A549 (cell line): ENCODE data around the gene RALGDS. TPM values are rescaled to one million over a fixed set of nuclear protein-coding genes. Genes with fewer than 3 reads are reported as not detected.

Source experiments
- ATAC-seq, 2 experiments: fragments of 200-7000 bp in 1 of 2; fragments of >200 bp in 1 of 2; cut with Nextera tagmentation in 1 of 2; cut with Tn5 transposase in 1 of 2; 3 replicates each; pipeline versions ENCODE4 v1.8.0 to v1.9.1; 2018 to 2020; ENCODE audit warnings: mild to moderate bottlenecking in 1 of 2, moderate library complexity in 1 of 2
- CTCF ChIA-PET: fragments of 300-600 bp; sonication (Branson Sonifier 250); formaldehyde crosslinking; extraction: SDS; loops from one replicate; lab custom pipeline; 2021; ENCODE audit warnings: antibody characterized with exemption, inconsistent platforms; lab: Yijun Ruan, JAX
- POLR2A ChIA-PET: fragments of 350-600 bp; formaldehyde crosslinking; extraction: SDS; loops from one replicate; lab custom pipeline; 2021; ENCODE audit warnings: antibody characterized with exemption, inconsistent platforms; lab: Yijun Ruan, JAX
- DNase-seq, 2 experiments: peaks; one replicate each; pipeline versions ENCODE4 v3.0.0 to v3.0.0-alpha.2; 2011 to 2016; ENCODE audit warnings: low read depth in 1 of 2, low spot score in 1 of 2
- FAIRE-seq: peaks from 2 replicates; lab custom pipeline; 2011; peaks lifted over from hg19 to GRCh38; lab: Jason Lieb, UNC
- H3K27ac ChIP-seq, 2 experiments: fragments of >200 bp; sonication (Bioruptor Twin); formaldehyde crosslinking; 3 replicates each; pipeline ENCODE4 v1.5.1; 2016 to 2017
- H3K4me1 ChIP-seq: fragments of >200 bp; sonication (Bioruptor Twin); formaldehyde crosslinking; 3 replicates; pipeline ENCODE4 v1.6.1; 2016
- H3K4me2 ChIP-seq: fragments of >200 bp; sonication (Bioruptor Twin); formaldehyde crosslinking; 3 replicates; pipeline ENCODE4 v1.6.1; 2016
- H3K4me3 ChIP-seq: fragments of >200 bp; sonication (Bioruptor Twin); formaldehyde crosslinking; 3 replicates; pipeline ENCODE4 v1.5.1; 2016
- H3K9me3 ChIP-seq: fragments of >200 bp; sonication (Bioruptor Twin); formaldehyde crosslinking; 3 replicates; pipeline ENCODE4 v1.6.1; 2016
- BHLHE40 ChIP-seq: IDR thresholded peaks from 2 replicates; pipeline ENCODE4 v1.6.1; 2012; ENCODE audit warnings: low read depth, low read length, inconsistent platforms
- CEBPB ChIP-seq, 2 experiments: fragments of >200 bp in 1 of 2; sonication (Bioruptor Twin) in 1 of 2; formaldehyde crosslinking in 1 of 2; IDR thresholded peaks; 2 replicates each; pipeline ENCODE4 v1.6.1; 2012 to 2016
- CHD4 ChIP-seq: fragments of 200-600 bp; sonication (generic); IDR thresholded peaks from 2 replicates; pipeline ENCODE4 v1.6.1; 2016; ENCODE audit warnings: antibody characterized with exemption, mild to moderate bottlenecking, borderline replicate concordance
- EHMT2 ChIP-seq: fragments of 200-600 bp; sonication (generic); IDR thresholded peaks from 2 replicates; pipeline ENCODE4 v1.6.1; 2016; ENCODE audit warnings: antibody characterized with exemption, low read depth, mild to moderate bottlenecking, moderate library complexity
- HDAC2 ChIP-seq: fragments of 200-600 bp; sonication (generic); IDR thresholded peaks from 2 replicates; pipeline ENCODE4 v1.6.1; 2016
- HEYL ChIP-seq: fragments of 250-450 bp; sonication (Bioruptor Pico); IDR thresholded peaks from 2 replicates; pipeline ENCODE4 v1.8.0; 2021; ENCODE audit warnings: mild to moderate bottlenecking, moderate library complexity
- HOXA7 ChIP-seq: fragments of 250-450 bp; sonication (Bioruptor Pico); IDR thresholded peaks from 2 replicates; pipeline ENCODE4 v1.5.0; 2020; ENCODE audit warnings: mild to moderate bottlenecking, moderate library complexity
- JUN ChIP-seq, 2 experiments: fragments of >200 bp; sonication (Bioruptor Twin); formaldehyde crosslinking; IDR thresholded peaks; 2 replicates in 1 of 2; 3 replicates in 1 of 2; pipeline ENCODE4 v1.6.1; 2016 to 2017
- JUNB ChIP-seq: fragments of >200 bp; sonication (Bioruptor Twin); formaldehyde crosslinking; IDR thresholded peaks from 2 replicates; pipeline ENCODE4 v1.6.1; 2016
- KDM1A ChIP-seq: fragments of 200-600 bp; sonication (generic); IDR thresholded peaks from 2 replicates; pipeline ENCODE4 v1.6.1; 2016; ENCODE audit warnings: low read depth, mild to moderate bottlenecking
- KDM5A ChIP-seq: fragments of 200-600 bp; sonication (generic); IDR thresholded peaks from 2 replicates; pipeline ENCODE4 v1.6.1; 2016; ENCODE audit warnings: antibody characterized with exemption, mild to moderate bottlenecking
- MAFK ChIP-seq: fragments of 450-650 bp; IDR thresholded peaks from 2 replicates; pipeline ENCODE4 v1.6.1; 2014; ENCODE audit not compliant: partially characterized antibody
- NFE2L2 ChIP-seq: fragments of 150-350 bp; conservative IDR thresholded peaks from 2 replicates; pipeline ENCODE4 v1.6.1; 2014; ENCODE audit warnings: low read length
- NPAS2 ChIP-seq: fragments of 250-450 bp; sonication (Bioruptor Pico); IDR thresholded peaks from 2 replicates; pipeline ENCODE4 v1.8.0; 2022; ENCODE audit warnings: mild to moderate bottlenecking, moderate library complexity, borderline replicate concordance
- NR3C1 ChIP-seq: fragments of >200 bp; sonication (Bioruptor Twin); formaldehyde crosslinking; IDR thresholded peaks from 3 replicates; pipeline ENCODE4 v1.6.1; 2017
- PHF8 ChIP-seq: fragments of 200-600 bp; sonication (generic); IDR thresholded peaks from 2 replicates; pipeline ENCODE4 v1.6.1; 2016; ENCODE audit warnings: low read depth, mild to moderate bottlenecking, antibody characterized with exemption, moderate library complexity, borderline replicate concordance
- RARB ChIP-seq: fragments of 250-450 bp; sonication (Bioruptor Pico); IDR thresholded peaks from 2 replicates; pipeline ENCODE4 v1.8.0; 2021; ENCODE audit warnings: mild to moderate bottlenecking, moderate library complexity
- RCOR1 ChIP-seq: fragments of 150-350 bp; IDR thresholded peaks from 2 replicates; pipeline ENCODE4 v1.6.1; 2014; ENCODE audit warnings: antibody characterized with exemption, low read length, low read depth
- SMC3 ChIP-seq: fragments of >200 bp; sonication (Bioruptor Twin); formaldehyde crosslinking; IDR thresholded peaks from 3 replicates; pipeline ENCODE4 v1.6.1; 2018; ENCODE audit warnings: inconsistent platforms
- SREBF2 ChIP-seq: fragments of 450-650 bp; IDR thresholded peaks from 2 replicates; pipeline ENCODE4 v1.6.1; 2014; ENCODE audit warnings: mild to moderate bottlenecking, moderate library complexity
- ZFP36 ChIP-seq: fragments of 450-650 bp; IDR thresholded peaks from 2 replicates; pipeline ENCODE4 v1.6.1; 2014; ENCODE audit warnings: borderline replicate concordance; ENCODE audit not compliant: partially characterized antibody
- ZNF302 ChIP-seq: fragments of 250-450 bp; sonication (Bioruptor Pico); IDR thresholded peaks from 2 replicates; pipeline ENCODE4 v1.9.0; 2021; ENCODE audit warnings: inconsistent platforms, mild to moderate bottlenecking, moderate library complexity
- WGBS: methylation state at CpG from one replicate; pipeline ENCODE4 v1.1.6; 2017; ENCODE audit errors: missing lambda C conversion rate; 5-methylcytosine and 5-hydroxymethylcytosine counted together
- polyA plus RNA-seq, 4 experiments: library from polyadenylated mRNA; depleted of rRNA in 3 of 4; stranded (reverse); fragments of >200 nt; fragmentation: RNase III in 1 of 4; extraction: RNeasy Plus Mini Kit Qiagen cat#74134 plus additional on column Dnase treatment in 1 of 4; gene quantifications; 2 replicates in 3 of 4; 3 replicates in 1 of 4; pipeline ENCODE4 v1.2.3, GENCODE V29; 2011 to 2017
- TF ChIP-seq, protein P1 (sequence below): fragments of >200 bp; sonication (Bioruptor Twin); formaldehyde crosslinking; IDR thresholded peaks from 2 replicates; pipeline ENCODE4 v1.6.1; 2016
- TF ChIP-seq, protein P2 (sequence below): fragments of >200 bp; sonication (Bioruptor Twin); formaldehyde crosslinking; IDR thresholded peaks from 3 replicates; pipeline ENCODE4 v1.6.1; 2016
- TF ChIP-seq, protein P3 (sequence below): fragments of 250-450 bp; sonication (Bioruptor Pico); IDR thresholded peaks from 2 replicates; pipeline ENCODE4 v1.5.0; 2020; ENCODE audit warnings: low read depth, mild to moderate bottlenecking, moderate library complexity
- TF ChIP-seq, protein P4 (sequence below): fragments of 450-650 bp; IDR thresholded peaks from 2 replicates; pipeline ENCODE4 v1.6.1; 2014; ENCODE audit warnings: antibody characterized with exemption
- TF ChIP-seq, protein P5 (sequence below): fragments of 150-350 bp; IDR thresholded peaks from 2 replicates; pipeline ENCODE4 v1.6.1; 2014; ENCODE audit warnings: low read depth, mild to moderate bottlenecking, low read length
- TF ChIP-seq, protein P6 (sequence below): IDR thresholded peaks from 2 replicates; pipeline ENCODE4 v1.6.1; 2012; ENCODE audit warnings: low read depth, borderline replicate concordance

The RALGDS gene
- polyA plus RNA-seq, 2 of the 4 experiments (the other 2 are of a cell fraction), result 8.9 to 12.1 TPM

DNA sequence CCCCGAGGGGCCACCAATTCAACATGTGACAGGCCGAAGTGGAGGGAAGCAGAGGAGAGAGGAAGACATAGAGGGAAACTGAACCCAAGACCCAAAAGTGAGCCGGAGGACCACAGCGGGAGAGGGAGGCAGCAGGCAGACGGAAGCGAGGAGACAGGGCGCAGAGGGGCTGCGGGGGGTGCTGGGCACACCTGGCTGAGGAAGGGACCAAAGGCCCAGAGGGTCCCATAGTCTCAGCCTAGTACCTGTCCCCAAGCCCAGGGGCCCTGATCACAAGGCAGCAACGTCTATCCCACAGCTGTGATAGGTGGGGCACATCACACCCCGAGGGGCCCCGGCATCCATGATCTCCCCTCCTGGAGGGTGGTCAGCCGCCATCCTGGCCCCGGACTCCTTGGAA is 7.1 kb upstream of the RALGDS start (continued):
- TF ChIP-seq ZFP36, result no peak

DNA sequence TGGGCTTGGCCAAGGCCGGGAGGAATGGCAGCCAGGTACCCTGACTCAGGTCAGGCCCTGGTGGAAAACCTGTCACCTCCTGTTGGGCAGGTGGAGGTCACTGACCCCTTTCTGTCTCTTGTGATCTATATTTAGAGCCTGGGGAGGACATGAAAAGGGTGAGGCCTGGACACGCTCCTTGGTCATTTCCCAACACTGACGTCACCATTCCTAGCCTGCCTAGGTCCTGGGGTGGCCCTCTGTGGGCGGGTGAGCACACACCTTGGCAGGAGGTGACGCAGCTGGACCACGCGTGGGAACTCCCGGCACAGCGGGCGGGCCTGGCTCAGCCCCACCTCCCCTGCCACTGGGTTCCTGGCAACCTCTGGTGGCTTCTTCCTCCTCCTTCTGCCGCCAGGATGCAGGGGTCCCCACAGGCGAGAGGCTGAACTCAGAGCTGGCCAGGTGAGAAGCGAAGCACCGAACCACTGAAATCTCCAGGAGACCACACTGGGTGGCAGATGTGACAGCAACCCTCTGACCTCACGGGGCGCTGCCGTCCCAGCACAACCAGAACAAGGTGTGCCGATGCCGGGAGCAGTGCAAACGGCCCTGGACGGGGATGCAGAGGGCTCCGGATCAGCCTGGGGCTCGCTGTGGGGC is 6.4 kb upstream of the RALGDS start:
- Histone ChIP-seq H3K4me1 (peaks cover 26% of the 10 kb centered on the region), H3K27ac (no peak overlapping the region), H3K4me2 (no peak overlapping the region), H3K4me3 (no peak overlapping the region), H3K9me3 (no peaks in the 10 kb centered on the region)
- 82% methylated on average over 19 of the region's 23 CpGs for WGBS
- TF ChIP-seq NR3C1 (no peak), KDM1A (no peak), RARB (CRISPR knock-in tag) (no peak), HEYL (CRISPR knock-in tag) (no peak), ZNF302 (CRISPR knock-in tag) (no peak), KDM5A (no peak), SREBF2 (no peak), SMC3 (no peak), CHD4 (no peak), NFE2L2 (no peak)
- TF ChIP-seq, protein P1, sequence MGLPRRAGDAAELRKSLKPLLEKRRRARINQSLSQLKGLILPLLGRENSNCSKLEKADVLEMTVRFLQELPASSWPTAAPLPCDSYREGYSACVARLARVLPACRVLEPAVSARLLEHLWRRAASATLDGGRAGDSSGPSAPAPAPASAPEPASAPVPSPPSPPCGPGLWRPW, result no peak
- TF ChIP-seq, protein P2, sequence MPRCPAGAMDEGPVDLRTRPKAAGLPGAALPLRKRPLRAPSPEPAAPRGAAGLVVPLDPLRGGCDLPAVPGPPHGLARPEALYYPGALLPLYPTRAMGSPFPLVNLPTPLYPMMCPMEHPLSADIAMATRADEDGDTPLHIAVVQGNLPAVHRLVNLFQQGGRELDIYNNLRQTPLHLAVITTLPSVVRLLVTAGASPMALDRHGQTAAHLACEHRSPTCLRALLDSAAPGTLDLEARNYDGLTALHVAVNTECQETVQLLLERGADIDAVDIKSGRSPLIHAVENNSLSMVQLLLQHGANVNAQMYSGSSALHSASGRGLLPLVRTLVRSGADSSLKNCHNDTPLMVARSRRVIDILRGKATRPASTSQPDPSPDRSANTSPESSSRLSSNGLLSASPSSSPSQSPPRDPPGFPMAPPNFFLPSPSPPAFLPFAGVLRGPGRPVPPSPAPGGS, result no peak
- DNase-seq, result no peak
- ChIA-PET POLR2A (no interaction called here), CTCF (interaction anchor here (1.6 to 39.2 kb wide), 3 partner anchors 18 to 105 kb away, joined by 3 to 1284 read pairs (median 108); partner anchors contain the start of gene RALGDS)
- no peak for ATAC-seq
- FAIRE-seq, result no peak

DNA sequence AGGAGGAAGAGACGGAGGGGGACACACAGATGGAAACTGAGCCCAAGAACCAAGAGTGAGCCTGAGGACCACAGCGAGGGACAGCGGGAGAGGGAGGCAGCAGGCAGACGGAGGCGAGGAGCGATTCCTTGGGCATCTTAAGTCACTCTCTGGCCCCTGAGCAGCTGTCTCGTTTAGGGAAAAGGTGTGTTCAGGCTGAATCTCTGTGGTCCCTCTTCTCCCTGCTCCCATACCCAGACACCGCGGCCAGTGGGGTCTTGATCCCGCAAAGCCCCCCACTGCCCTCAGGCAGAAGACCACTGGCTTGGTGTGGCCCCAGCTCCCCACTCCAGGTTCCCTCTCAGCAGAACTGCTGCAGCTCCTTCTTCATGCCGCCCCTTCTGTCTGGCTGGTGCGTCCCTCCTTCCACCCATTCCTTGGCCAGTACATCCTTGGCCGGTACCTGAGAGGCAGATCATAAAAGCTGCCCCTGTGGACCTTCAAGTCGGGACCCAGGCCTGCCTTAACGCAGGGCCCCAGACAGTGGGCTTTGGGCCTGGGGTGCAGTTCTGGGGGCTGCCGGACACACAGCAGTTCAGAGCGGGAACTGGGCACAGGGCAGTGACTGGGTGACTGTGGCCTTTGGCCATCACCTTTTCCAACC is 5.8 kb upstream of the RALGDS start:
- no peak for FAIRE-seq
- CTCF ChIA-PET, result interaction anchor here (1.6 to 39.2 kb wide), 4 partner anchors 18 to 105 kb away, joined by 3 to 1284 read pairs (median 56); partner anchors contain the start of gene RALGDS
- Histone ChIP-seq H3K9me3 (no peaks in the 10 kb centered on the region), H3K27ac (no peak overlapping the region), H3K4me3 (no peak overlapping the region), H3K4me1 (peaks cover 20% of the 10 kb centered on the region), H3K4me2 (no peak overlapping the region)
- no peak for ATAC-seq
- no peak for TF ChIP-seq RCOR1
- no peak for TF ChIP-seq EHMT2
- TF ChIP-seq HDAC2, result no peak
- TF ChIP-seq NFE2L2, result no peak
- no peak for TF ChIP-seq SREBF2
- TF ChIP-seq, protein P3, sequence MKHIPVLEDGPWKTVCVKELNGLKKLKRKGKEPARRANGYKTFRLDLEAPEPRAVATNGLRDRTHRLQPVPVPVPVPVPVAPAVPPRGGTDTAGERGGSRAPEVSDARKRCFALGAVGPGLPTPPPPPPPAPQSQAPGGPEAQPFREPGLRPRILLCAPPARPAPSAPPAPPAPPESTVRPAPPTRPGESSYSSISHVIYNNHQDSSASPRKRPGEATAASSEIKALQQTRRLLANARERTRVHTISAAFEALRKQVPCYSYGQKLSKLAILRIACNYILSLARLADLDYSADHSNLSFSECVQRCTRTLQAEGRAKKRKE (CRISPR knock-in tag), result no peak
- TF ChIP-seq CEBPB (IDR thresholded peaks at IDR 0.05), result no peak
- no peak for TF ChIP-seq JUN (IDR thresholded peaks at IDR 0.05)
- no peak for TF ChIP-seq MAFK
- TF ChIP-seq, protein P4, sequence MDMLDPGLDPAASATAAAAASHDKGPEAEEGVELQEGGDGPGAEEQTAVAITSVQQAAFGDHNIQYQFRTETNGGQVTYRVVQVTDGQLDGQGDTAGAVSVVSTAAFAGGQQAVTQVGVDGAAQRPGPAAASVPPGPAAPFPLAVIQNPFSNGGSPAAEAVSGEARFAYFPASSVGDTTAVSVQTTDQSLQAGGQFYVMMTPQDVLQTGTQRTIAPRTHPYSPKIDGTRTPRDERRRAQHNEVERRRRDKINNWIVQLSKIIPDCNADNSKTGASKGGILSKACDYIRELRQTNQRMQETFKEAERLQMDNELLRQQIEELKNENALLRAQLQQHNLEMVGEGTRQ, result no peak
- TF ChIP-seq NPAS2, result no peak
- no peak for TF ChIP-seq BHLHE40
- TF ChIP-seq PHF8, result no peak
- TF ChIP-seq, protein P5, sequence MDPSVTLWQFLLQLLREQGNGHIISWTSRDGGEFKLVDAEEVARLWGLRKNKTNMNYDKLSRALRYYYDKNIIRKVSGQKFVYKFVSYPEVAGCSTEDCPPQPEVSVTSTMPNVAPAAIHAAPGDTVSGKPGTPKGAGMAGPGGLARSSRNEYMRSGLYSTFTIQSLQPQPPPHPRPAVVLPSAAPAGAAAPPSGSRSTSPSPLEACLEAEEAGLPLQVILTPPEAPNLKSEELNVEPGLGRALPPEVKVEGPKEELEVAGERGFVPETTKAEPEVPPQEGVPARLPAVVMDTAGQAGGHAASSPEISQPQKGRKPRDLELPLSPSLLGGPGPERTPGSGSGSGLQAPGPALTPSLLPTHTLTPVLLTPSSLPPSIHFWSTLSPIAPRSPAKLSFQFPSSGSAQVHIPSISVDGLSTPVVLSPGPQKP, result no peak
- TF ChIP-seq CHD4, result no peak
- no peak for TF ChIP-seq JUNB
- no peak for TF ChIP-seq ZNF302 (CRISPR knock-in tag)
- TF ChIP-seq, protein P6, sequence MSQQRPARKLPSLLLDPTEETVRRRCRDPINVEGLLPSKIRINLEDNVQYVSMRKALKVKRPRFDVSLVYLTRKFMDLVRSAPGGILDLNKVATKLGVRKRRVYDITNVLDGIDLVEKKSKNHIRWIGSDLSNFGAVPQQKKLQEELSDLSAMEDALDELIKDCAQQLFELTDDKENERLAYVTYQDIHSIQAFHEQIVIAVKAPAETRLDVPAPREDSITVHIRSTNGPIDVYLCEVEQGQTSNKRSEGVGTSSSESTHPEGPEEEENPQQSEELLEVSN, result no peak
- no peak for TF ChIP-seq HOXA7 (CRISPR knock-in tag)
- POLR2A ChIA-PET, result no interaction called here
- no peak for DNase-seq
- 92% methylated on average over 12 of the region's 17 CpGs for WGBS
